ENCODE results near the gene WSB1.

Gene WSB1

DNA sequence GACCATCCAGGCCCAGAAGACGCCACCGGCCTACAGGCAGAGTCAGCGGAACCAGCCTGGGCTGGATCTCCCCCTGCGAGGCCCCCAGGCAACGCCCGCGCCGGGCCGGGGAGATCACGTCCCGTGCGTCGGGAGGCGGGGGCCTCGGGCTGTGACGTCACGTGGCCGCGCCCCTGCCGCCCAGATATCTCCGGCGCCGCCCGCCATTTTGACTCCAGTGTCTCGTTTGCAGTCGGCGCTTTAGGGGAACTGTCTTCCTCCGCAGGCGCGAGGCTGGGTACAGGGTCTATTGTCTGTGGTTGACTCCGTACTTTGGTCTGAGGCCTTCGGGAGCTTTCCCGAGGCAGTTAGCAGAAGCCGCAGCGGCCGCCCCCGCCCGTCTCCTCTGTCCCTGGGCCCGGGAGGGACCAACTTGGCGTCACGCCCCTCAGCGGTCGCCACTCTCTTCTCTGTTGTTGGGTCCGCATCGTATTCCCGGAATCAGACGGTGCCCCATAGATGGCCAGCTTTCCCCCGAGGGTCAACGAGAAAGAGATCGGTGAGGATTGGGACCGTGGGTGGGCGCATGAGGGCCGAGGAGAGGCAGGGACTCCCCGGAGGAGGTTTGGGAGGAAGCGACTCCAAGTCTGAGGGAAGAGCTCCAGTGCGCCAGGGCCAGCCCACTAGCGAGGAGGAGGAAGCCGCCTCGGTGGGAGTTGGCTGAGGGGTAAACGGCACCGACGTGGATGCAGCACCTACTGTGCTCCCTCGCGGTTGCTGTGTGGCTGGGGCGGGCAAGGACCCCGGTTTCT, at the start of gene WSB1:
WSB1 (plus strand) TSS at position 217 of the 791 bp plus-strand sequence; CDS start at position 499, 282 bp downstream.
- H3K4me3 ChIP-seq (ENCODE audit: low read depth, low read length) = peak within 1 kb of the TSS; percentile 98
- CTCF ChIA-PET = interaction anchor here (0.8 to 1.7 kb wide), 9 partner anchors 29 to 306 kb away, joined by 3 to 9 read pairs (median 4); no protein-coding TSS in a partner anchor

DNA sequence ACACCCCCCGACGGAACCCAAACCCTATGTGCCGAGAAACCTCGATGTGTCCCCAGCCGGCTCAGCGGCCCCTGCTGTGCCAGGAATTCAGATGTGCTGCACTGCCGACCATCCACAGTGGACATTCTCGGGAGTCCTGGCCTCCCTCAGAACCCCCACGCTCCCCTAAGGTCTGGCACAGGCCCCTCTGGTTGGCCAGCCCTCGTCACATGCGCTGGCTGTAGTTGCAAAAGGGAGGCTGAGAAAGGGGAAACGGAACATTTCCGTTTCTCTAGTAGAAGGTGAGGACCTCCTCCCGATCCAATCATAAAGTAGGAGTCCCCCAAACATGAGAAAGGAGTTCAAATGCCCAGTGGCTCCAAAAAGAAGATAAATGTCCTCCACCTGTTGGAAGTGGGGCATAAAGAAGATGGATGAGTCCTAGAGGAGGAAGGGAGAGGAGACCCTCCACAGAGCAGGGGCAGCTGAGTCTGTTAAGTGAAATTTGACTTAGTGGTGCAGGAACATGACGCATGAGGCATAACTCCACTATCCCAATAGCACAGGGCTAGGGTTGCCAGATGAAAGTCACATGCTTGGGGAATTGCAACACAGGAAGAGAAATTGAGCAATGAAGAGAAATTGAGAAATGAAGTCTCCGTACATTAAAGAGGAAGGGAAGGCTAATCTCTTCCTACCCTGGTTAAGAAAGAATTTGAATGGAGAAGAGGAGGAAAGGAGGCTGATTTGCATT, 49.3 kb upstream of the WSB1 start:
- H3K4me3 ChIP-seq (ENCODE audit: low read depth, low read length) = peak overlapping the region; percentile 16
- CTCF ChIA-PET = interaction anchor here (0.6 to 3.2 kb wide), 13 partner anchors 8 to 358 kb away, joined by 3 to 19 read pairs (median 3); partner anchors contain the start of gene WSB1
- POLR2A ChIA-PET = no interaction called here
- TF ChIP-seq CTCF (IDR thresholded peaks at IDR 0.05; ENCODE audit: insufficient read depth, low read length, missing control alignments) = no peak
- peak; percentile 84 for DNase-seq (ENCODE audit: low read depth, low spot score)

More for the DNA sequence above, at the start of gene WSB1:
- no peak for TF ChIP-seq CTCF (IDR thresholded peaks at IDR 0.05; ENCODE audit: insufficient read depth, low read length, missing control alignments)
- POLR2A ChIA-PET = interaction anchor here (0.6 to 2.4 kb wide), 21 partner anchors 9 to 292 kb away, joined by 3 to 19 read pairs (median 4); no protein-coding TSS in a partner anchor
- DNase-seq (ENCODE audit: low read depth, low spot score) = peak; percentile 45

GRCh38 chr17:27245230-27245696, 48.7 kb upstream of the WSB1 start:
- CTCF ChIA-PET = interaction anchor here (0.8 to 3.2 kb wide), 12 partner anchors 9 to 358 kb away, joined by 3 to 19 read pairs (median 5); partner anchors contain the start of gene WSB1
- DNase-seq (ENCODE audit: low read depth, low spot score) = peak; percentile 41
- peak; percentile 73 for TF ChIP-seq CTCF (IDR thresholded peaks at IDR 0.05; ENCODE audit: insufficient read depth, low read length, missing control alignments)
- POLR2A ChIA-PET = interaction anchor here (1.2 to 1.6 kb wide), 2 partner anchors 11 to 49 kb away, joined by 4 to 11 read pairs; partner anchors contain the start of gene WSB1
- peak overlapping the region; percentile 16 for H3K4me3 ChIP-seq (ENCODE audit: low read depth, low read length)

- ChIA-PET CTCF (interaction anchor here (0.7 to 3.2 kb wide), 6 partner anchors 9 to 353 kb away, joined by 3 to 19 read pairs (median 4); no protein-coding TSS in a partner anchor), POLR2A (interaction anchor here (1.2 to 1.6 kb wide), 2 partner anchors 9 to 48 kb away, joined by 4 to 11 read pairs; partner anchors contain the start of gene WSB1)
- DNase-seq (ENCODE audit: low read depth, low spot score) = no peak
- TF ChIP-seq CTCF (IDR thresholded peaks at IDR 0.05; ENCODE audit: insufficient read depth, low read length, missing control alignments) = no peak
- H3K4me3 ChIP-seq (ENCODE audit: low read depth, low read length) = no peak overlapping the region
Measured at GRCh38 chr17:27246537-27246936, 47.4 kb upstream of the WSB1 start.

DNA sequence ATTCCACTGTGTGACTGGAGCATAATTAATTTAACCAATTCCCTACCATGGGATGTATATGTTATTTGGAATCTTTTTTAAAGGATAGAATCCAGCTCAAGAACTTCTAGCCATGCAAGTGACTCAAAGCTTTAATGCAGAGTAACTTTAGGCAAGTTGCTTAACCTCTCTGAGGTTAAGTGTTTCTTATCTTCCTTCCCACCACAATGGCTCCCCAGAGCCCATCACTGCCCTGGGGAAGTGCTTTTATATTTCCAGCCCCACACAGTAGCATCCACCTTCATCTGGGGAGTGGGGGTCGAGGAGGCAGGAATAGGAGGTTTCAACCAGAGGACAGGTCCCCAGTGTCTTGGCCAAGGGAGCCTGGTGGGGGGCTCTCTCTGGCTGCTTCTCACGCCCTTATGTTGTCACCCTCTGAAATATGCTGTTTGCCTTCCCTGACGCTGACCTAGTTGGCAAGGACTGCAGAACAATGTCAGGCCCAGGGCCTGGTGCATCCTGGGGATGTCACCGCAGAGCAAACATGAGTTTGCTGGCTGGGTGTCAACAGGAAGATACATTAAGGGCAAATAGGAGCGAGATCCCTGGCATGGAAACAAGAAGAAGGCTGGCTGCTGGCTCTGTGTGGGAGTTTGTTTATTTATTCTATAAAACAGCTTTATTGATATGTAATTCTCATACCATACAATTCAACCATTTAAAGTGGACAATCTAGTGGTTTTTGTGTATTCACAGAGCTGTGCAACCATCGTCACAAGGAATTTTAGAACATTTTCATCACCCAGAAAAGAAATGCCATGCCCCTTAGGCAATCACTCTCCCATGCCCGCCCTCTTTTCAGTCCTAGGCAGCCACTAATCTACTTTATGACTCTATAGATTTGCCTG, 46.6 kb upstream of the WSB1 start:
- POLR2A ChIA-PET = no interaction called here
- no peak overlapping the region for H3K4me3 ChIP-seq (ENCODE audit: low read depth, low read length)
- CTCF ChIA-PET = interaction anchor here (1.5 to 2.0 kb wide), 2 partner anchors 9 to 11 kb away, joined by 4 to 6 read pairs; no protein-coding TSS in a partner anchor
- DNase-seq (ENCODE audit: low read depth, low spot score) = peak; percentile 12
- no peak for TF ChIP-seq CTCF (IDR thresholded peaks at IDR 0.05; ENCODE audit: insufficient read depth, low read length, missing control alignments)

All from AG04449 (cell line).